Measurements from ENCODE around the gene SPATA3.

GRCh38 chr2:230995821-230996220 lies at the start of gene SPATA3:
- TF ChIP-seq PKNOX1 (IDR thresholded peaks at IDR 0.05) (no peak), FOXK2 (IDR thresholded peaks at IDR 0.05) (no peak), CTBP1 (IDR thresholded peaks at IDR 0.05; ENCODE audit: borderline replicate concordance) (no peak), BHLHE40 (IDR thresholded peaks at IDR 0.05; ENCODE audit: borderline replicate concordance) (no peak), TARDBP (IDR thresholded peaks at IDR 0.05) (no peak), FOXM1 (IDR thresholded peaks at IDR 0.05; ENCODE audit: borderline replicate concordance) (no peak), HDGF (IDR thresholded peaks at IDR 0.05; ENCODE audit: borderline replicate concordance) (no peak)

All from HEK293T (cell line).